Esophagus (tissue), 2 donors: Measurements from ENCODE around the gene MLPH. TPM values are rescaled to one million over a fixed set of nuclear protein-coding genes. Genes with fewer than 3 reads are reported as not detected.

Source experiments
- H3K27ac ChIP-seq, 2 donors: one replicate each; pipeline ENCODE4 v1.5.1; 2013; ENCODE audit warnings: low read depth in 2 of 2, mild to moderate bottlenecking in 2 of 2, inconsistent platforms in 1 of 2, low read length in 1 of 2, moderate library complexity in 1 of 2
- H3K27me3 ChIP-seq, 2 donors: one replicate each; pipeline ENCODE4 v1.6.1; 2013; ENCODE audit warnings: low read length in 2 of 2, control low read depth in 1 of 2, mild to moderate bottlenecking in 1 of 2; ENCODE audit not compliant: insufficient read depth in 2 of 2, control insufficient read depth in 1 of 2
- H3K36me3 ChIP-seq, 2 donors: one replicate each; pipeline ENCODE4 v1.6.1; 2013; ENCODE audit warnings: low read length in 1 of 2; ENCODE audit not compliant: control insufficient read depth in 2 of 2, insufficient read depth in 2 of 2
- H3K4me1 ChIP-seq, 2 donors: one replicate each; pipeline ENCODE4 v1.6.1; 2013; ENCODE audit warnings: low read length in 1 of 2; ENCODE audit not compliant: control insufficient read depth in 2 of 2, insufficient read depth in 2 of 2
- H3K4me3 ChIP-seq, 2 donors: one replicate each; pipeline ENCODE4 v1.5.1; 2013; ENCODE audit warnings: low read length in 2 of 2, mild to moderate bottlenecking in 2 of 2, low read depth in 1 of 2, moderate library complexity in 1 of 2
- H3K9me3 ChIP-seq, 2 donors: one replicate each; pipeline ENCODE4 v1.6.1; 2013; ENCODE audit warnings: mild to moderate bottlenecking in 2 of 2, low read depth in 1 of 2, low read length in 1 of 2, moderate library complexity in 1 of 2; ENCODE audit not compliant: control insufficient read depth in 2 of 2, insufficient read depth in 1 of 2
- WGBS, 2 donors: extraction: QIAGEN DNeasy Blood & Tissue Kit; methylation state at CpG; one replicate each; pipeline ENCODE4 v1.1.7; 2013; 5-methylcytosine and 5-hydroxymethylcytosine counted together
- polyA plus RNA-seq, 2 donors: library from polyadenylated mRNA; stranded (reverse); fragments of 200-250 nt; gene quantifications; one replicate each; pipeline ENCODE4 v1.2.3, GENCODE V29; 2013
- donor health status: healthy with polysubstance abuse.
- donor health status: Bipolar disorder and iron deficiency.

MLPH gene
- polyA plus RNA-seq, 2 donors, result 3.4 to 4.4 TPM

DNA sequence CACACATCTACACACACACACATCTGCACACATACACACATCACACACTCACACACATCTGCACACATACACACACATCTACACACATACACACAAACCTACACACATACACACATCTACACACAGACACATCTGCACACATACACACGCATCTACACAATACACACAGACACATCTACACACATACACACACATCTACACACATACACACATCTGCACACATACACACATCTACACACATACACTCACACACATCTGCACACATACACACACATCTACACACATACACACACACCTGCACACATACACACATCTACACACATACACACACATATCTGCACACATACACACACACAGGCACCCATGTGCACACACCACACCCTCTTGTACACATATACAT, 78.9 kb downstream of the MLPH start:
- Histone ChIP-seq H3K4me1 (no peaks in the 10 kb centered on the region), H3K9me3 (no peaks in the 10 kb centered on the region), H3K4me3 (no peak overlapping the region), H3K27me3 (no peaks in the 10 kb centered on the region), H3K36me3 (no peaks in the 10 kb centered on the region), H3K27ac (no peak overlapping the region)
- 95 to 97% methylated on average over 1 of the region's 1 CpG for WGBS, 2 donors

DNA sequence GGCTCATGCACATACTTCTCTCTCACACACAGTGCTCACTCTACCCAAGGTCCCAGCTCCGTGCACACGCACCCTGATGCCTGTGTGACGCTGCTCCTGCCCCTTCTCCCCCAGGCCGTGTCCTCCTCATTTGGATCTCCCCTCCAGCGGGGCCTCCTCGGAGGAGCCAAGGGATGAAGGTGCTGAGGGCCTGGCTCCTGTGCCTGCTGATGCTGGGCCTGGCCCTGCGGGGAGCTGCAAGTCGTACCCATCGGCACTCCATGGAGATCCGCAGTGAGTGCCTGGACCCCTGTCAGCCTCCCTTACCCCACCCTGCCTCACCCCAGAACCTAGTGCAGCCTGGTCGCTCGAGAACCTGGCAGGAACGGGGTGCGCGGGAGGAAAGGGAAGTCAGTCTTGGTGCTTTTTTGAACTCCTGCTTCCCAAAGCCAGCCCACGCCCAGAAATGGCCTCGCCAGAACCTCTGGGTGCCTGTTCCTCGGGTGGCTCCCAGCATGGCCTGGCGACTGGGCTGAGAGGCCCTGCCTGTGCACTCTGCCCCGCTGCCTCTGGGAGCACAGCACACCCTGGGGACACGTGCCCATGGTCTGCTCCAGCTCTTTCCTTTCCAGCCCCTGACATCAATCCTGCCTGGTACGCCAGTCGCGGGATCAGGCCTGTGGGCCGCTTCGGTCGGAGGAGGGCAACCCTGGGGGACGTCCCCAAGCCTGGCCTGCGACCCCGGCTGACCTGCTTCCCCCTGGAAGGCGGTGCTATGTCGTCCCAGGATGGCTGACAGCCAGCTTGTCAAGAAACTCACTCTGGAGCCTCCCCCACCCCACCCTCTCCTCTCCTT, 79.6 kb downstream of the MLPH start, which contains the start of gene PRLH:
TSS of gene PRLH (plus strand) at position 174 of the 835 bp plus-strand sequence. CDS start at position 174, 0 bp downstream.
- Histone ChIP-seq H3K27ac (no peak within 1 kb of the TSS), H3K4me1 (no peaks in the 10 kb centered on the region), H3K9me3 (no peaks in the 10 kb centered on the region), H3K27me3 (no peaks in the 10 kb centered on the region), H3K36me3 (no peaks in the 10 kb centered on the region), H3K4me3 (no peak within 1 kb of the TSS)
- 77 to 78% methylated on average over 32 of the region's 32 CpGs for WGBS, 2 donors

DNA sequence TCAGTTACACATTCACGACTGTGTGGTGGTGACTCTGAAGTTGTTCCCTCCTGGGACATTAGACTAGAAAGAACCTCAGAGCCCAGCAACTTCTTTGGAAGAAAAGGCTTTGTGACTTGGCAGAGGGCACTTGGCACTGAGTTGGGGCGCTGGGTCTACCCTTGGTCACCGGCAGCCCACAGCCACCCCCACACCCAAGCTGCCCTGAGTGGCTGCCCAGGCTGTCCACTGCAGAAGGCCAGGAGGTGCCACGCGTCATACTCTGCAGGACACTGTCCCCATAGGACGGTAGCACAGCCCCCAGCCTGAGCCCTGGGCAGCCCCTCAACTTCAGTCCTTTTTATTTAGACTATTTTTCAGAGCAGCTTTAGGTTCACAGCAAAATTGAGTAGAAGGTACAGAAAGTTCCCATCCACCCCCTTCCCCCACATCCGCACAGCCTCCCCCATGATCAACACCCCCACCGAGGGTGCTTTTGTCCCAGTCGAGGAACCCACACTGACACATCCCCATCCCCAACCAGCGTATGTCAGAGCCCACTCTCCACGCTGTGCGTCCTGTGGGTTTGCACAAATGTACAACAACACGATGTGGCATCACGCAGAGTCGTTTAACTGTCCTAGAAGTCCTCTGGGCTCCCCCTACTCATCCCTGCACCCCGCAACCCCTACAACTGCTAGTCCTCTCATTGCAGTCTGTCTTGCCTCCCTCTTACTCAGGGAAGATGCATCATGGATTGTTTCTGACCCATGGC, 80.4 kb downstream of the MLPH start:
- H3K27me3 ChIP-seq, result no peaks in the 10 kb centered on the region
- no peak overlapping the region for H3K4me3 ChIP-seq
- H3K27ac ChIP-seq, result no peak overlapping the region
- H3K9me3 ChIP-seq, result no peaks in the 10 kb centered on the region
- no peaks in the 10 kb centered on the region for H3K4me1 ChIP-seq
- H3K36me3 ChIP-seq, result no peaks in the 10 kb centered on the region
- WGBS, 2 donors, result 85 to 87% methylated on average over 16 of the region's 16 CpGs

DNA sequence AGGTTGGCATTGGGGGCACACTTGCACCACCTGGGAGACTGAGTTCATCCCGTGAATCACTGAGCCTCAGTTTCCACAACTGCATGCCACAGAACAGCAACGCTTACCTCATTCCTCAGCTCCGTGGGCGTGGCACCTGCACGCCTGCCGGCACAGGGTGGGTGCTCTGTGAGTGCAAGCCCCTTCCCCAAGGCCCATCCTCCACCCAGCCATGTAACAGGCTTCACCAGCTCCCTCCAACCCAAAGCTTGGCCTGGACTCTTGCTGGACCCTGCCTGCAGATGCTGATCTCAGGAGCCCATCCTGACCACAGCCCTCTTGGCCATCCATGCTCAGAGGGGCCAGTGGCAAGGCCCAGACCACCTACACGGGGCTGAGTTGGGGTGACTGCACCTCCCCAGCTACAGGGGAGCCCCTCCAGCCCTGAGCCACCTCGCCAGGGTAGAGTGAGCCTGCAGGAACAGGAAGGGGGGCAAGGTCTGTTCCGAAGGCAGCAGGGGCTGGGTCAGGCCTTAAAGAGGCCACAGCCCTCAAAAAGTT, 81.1 kb downstream of the MLPH start:
- Histone ChIP-seq H3K9me3 (no peaks in the 10 kb centered on the region), H3K4me1 (no peaks in the 10 kb centered on the region), H3K27me3 (no peaks in the 10 kb centered on the region), H3K27ac (no peak overlapping the region), H3K36me3 (no peaks in the 10 kb centered on the region), H3K4me3 (no peak overlapping the region)
- 75 to 80% methylated on average over 9 of the region's 9 CpGs for WGBS, 2 donors

DNA sequence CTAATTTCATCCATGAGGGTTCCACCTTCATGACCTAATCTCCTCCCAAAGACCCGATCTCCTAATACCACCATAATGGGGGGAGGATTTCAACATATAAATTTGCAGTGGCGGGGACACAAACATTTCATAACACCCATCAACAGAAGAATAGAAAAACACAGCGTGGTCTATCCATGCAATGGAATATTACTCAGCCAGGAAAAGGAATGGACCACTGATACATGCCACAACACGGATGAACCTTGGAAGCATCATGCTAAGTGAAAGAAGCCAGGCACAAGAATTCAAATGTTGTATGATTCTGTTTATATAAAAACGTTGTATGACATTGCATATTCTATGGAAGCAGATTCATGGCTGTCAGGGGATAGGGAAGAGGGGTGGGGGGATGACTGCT, 82.0 kb downstream of the MLPH start:
- H3K27ac ChIP-seq, result no peak overlapping the region
- 90 to 92% methylated on average over 5 of the region's 5 CpGs for WGBS, 2 donors
- H3K9me3 ChIP-seq, result no peaks in the 10 kb centered on the region
- no peaks in the 10 kb centered on the region for H3K27me3 ChIP-seq
- no peak overlapping the region for H3K4me3 ChIP-seq
- no peaks in the 10 kb centered on the region for H3K36me3 ChIP-seq
- H3K4me1 ChIP-seq, result no peaks in the 10 kb centered on the region

DNA sequence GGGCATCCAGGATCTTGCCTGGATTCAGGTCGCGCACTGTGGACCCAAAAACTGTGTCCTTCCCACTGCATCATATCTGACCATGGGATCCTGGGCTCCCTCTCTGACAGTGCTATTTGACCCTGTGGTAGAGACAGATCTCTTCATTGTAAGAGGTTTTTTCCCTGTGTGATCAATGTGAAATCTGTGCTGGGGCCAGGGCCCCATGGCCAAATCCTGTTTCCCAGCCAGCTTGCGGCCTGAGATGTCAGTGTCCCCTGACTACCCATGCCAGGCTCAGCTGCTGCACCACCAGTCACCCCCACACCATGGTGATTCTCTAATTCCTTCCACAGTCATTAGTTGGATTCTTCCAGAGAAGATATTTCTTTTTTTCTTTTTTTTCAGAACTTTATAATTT, 82.8 kb downstream of the MLPH start:
- Histone ChIP-seq H3K9me3 (no peaks in the 10 kb centered on the region), H3K4me1 (peaks cover 0 to 6% of the 10 kb centered on the region in 2 donors), H3K36me3 (no peaks in the 10 kb centered on the region), H3K4me3 (no peak overlapping the region), H3K27me3 (no peaks in the 10 kb centered on the region), H3K27ac (no peak overlapping the region)
- WGBS, 2 donors, result 96 to 98% methylated on average over 3 of the region's 3 CpGs

DNA sequence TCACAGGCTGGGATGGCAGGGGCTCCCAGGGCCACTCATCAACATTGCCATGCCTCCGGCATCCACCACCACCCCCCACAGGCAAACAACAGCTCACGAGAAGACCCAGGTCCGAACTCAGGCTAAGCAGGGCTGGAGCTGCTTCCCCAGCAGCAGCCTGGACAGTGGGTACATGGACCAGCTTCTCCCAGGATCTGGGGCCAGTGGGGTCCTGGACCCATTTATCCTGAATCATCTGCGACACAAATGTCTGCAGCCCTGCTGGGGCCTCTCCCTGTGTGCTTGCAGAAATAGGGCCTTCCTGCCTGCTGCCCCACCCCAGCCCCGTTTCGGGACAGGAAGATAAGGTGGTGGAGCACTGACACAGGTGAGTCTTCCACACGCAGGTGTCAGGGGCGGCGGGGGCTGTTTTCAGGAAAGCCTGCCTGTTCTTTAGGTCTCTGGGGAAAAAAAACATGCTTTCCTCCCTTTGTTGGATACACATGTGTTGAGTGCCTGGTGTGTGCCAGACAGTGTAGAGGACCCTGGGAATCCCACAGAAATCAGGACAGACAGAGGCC, 83.8 kb downstream of the MLPH start:
- no peaks in the 10 kb centered on the region for H3K27me3 ChIP-seq
- no peak overlapping the region for H3K27ac ChIP-seq

GRCh38 chr2:237571551-237571950, 84.5 kb downstream of the MLPH start:
- WGBS, 2 donors, result 89 to 90% methylated on average over 7 of the region's 7 CpGs
- H3K4me1 ChIP-seq, result peaks cover 0 to 13% of the 10 kb centered on the region in 2 donors
- H3K27ac ChIP-seq, result no peak overlapping the region
- no peaks in the 10 kb centered on the region for H3K9me3 ChIP-seq
- H3K36me3 ChIP-seq, result no peaks in the 10 kb centered on the region
- H3K4me3 ChIP-seq, result no peak overlapping the region
- H3K27me3 ChIP-seq, result no peaks in the 10 kb centered on the region

More for the DNA sequence above, 83.8 kb downstream of the MLPH start:
- H3K9me3 ChIP-seq, result no peaks in the 10 kb centered on the region
- WGBS, 2 donors, result 88% methylated on average over 9 of the region's 9 CpGs
- H3K36me3 ChIP-seq, result no peaks in the 10 kb centered on the region
- H3K4me1 ChIP-seq, result peaks cover 0 to 11% of the 10 kb centered on the region in 2 donors
- no peak overlapping the region for H3K4me3 ChIP-seq

DNA sequence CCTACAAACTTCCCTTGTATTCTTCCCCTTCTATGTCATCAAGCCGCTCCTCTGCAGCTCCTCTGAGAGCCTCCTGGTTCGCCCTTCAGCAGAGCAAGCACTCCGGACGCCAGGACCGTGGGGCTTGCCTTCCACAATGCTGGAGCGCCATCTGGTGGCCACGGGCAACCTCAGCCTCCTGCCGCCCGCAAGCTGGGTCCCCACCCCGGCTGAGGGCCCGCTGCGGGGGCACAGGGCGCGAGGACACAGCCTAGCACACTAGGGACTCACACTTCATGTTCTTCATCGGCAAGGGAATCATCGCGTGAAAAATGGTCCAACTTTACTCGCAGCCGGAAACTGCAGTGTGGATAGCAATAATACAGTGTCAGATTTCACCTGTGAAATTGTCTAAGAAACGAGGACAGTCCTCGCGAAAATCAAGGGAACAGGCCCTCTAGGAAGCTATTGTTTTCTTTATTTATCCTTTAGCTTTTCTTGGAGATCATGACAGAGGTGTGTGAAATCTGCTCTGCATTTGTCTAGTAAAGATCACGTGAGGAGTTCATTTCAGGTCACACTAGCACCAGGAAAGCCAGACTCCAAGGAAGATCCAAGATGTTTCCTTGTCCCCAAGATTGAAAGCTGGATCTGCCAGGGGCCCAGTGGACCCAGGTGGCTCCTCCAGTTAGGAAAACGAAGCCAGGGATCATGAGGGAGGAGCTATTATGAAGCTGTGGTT, 85.1 kb downstream of the MLPH start:
- Histone ChIP-seq H3K4me1 (peaks cover 0 to 13% of the 10 kb centered on the region in 2 donors), H3K36me3 (no peaks in the 10 kb centered on the region), H3K4me3 (no peak overlapping the region), H3K27ac (no peak overlapping the region), H3K27me3 (no peaks in the 10 kb centered on the region), H3K9me3 (no peaks in the 10 kb centered on the region)
- WGBS, 2 donors, result 9 to 10% methylated on average over 24 of the region's 24 CpGs
